HG03103 (cell line): Measurements from ENCODE around the gene CLPSL2.
A peak's percentile ranks its signal among the peaks of the same experiment; 100 is the strongest.
"Not testable (repeated sequence)": the region's sequence is repeated elsewhere in the genome, so short reads cannot be mapped to it uniquely, and the experiment has no call there.

Experiments used
- ATAC-seq: cut with Tn5 transposase; IDR thresholded peaks from one replicate; pipeline ENCODE4 v1.9.1; 2021; ENCODE audit warnings: low read depth; ENCODE audit not compliant: unreplicated experiment

The CLPSL2 gene, protein sequence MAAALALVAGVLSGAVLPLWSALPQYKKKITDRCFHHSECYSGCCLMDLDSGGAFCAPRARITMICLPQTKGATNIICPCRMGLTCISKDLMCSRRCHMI

GRCh38 chr6:35776364-35777215 lies at the start of gene CLPSL2:
TSS of gene CLPSL2 (plus strand) at chr6:35776598. CDS start at chr6:35776619, 21 bp downstream.
- no peak for ATAC-seq

DNA sequence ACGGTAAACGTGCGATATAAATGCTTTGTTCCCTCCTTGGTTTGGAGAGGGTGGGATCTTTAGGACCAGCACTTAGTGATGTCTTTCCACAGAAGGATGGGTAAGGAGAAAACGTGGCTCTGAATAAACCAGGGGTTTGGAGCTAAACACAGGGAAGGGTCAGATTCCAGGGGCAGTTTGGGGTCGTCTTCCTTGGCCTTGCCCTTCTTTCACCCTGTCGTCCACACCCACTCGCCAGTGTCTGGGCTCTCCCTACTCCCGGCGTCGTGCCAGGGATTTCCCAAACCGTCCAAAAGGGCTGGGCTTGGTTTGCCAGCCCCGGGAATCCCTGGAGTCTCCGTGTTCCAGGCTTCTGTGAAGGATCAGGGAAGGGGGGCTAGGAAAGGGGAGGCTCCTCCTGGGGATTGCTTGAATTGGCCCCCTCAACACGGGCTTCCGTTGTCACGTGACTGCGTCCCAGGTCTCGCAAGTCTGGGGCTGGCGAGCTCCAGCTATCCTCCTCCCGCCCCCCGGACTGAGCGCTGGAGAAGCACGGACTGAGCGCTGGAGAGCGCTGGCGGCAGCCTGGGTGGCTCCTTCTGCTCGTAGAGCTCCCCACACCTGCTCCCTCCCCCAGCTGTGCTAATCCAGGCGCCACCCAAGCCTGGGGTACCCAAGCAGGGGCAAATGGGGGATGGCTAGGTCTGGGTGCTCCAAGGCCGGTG lies 49.0 kb upstream of the CLPSL2 start:
- peak; percentile 4 for ATAC-seq

- peak; percentile 34 for ATAC-seq
These were observed 48.3 kb upstream of the CLPSL2 start for GRCh38 chr6:35727935-35728682.

DNA sequence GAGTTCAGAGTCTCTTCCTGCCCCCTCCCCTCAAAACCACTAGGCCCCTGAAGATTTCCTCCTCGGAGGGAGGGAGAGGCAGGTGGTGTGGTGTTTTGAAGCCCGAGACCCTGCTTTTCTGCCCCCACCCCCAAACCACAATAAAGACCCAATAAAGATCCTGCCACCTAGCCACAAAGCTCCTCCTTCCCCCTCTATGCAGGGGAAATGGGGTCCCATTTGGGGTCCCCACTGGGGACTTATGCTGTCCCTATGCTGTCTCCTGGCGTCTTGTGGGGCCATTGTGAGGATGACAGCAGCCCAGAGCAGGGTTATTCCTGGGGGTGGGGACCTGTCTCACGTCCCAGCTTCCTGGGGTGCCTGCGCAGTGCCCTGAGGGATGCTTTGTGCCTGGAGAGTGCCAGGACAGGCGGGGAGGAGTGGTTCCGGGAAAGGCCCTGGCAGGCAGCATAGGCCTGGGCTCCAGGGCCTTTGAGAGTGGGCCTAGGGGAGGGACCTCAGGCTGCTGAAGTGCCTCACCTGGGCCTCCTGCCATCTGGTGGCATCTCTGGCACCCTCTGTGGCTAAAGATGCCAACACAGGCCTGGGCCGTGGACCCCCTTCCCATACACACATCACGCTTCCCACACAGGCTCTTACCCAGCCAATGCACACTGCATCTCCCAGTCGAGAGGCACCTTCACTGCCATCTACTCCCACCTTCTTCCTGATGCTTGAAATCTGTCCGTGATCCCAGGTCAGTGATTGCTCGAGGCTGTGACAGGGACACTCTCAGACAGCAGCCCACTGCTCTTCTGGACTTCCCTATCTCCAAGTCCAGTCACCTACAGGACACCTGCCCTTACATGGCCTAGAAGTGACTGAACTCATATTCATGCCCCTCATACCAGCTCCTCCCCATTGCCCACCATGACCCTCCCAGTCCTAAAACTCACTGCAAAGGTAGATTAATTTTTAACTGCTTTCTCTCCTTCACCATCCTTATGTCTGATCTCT lies 47.4 kb upstream of the CLPSL2 start:
- no peak for ATAC-seq

- no peak for ATAC-seq
These were observed 46.7 kb upstream of the CLPSL2 start for GRCh38 chr6:35729722-35730121.

GRCh38 chr6:35730745-35731413 lies 45.5 kb upstream of the CLPSL2 start:
- no peak for ATAC-seq

DNA sequence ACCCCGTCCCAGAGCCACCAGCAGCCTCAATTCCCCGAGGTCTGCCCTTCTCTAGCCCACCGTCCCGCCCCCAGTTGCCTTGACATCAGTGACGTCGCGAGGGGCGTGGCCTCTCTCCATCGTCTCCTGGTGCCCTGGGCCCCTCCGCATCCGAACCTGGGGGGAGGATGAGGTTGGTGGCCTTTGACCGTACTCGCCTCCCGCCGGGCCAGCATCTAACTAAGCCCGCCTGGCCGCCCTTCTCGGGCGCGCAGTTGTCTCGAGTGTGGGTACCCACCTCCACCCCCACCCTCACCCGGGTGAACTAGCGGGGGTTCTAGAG lies 45.0 kb upstream of the CLPSL2 start:
- ATAC-seq = peak; percentile 35

GRCh38 chr6:35731736-35732532 lies 44.5 kb upstream of the CLPSL2 start:
- peak; percentile 46 for ATAC-seq

GRCh38 chr6:35733633-35734032 lies 42.8 kb upstream of the CLPSL2 start:
- ATAC-seq = no peak

DNA sequence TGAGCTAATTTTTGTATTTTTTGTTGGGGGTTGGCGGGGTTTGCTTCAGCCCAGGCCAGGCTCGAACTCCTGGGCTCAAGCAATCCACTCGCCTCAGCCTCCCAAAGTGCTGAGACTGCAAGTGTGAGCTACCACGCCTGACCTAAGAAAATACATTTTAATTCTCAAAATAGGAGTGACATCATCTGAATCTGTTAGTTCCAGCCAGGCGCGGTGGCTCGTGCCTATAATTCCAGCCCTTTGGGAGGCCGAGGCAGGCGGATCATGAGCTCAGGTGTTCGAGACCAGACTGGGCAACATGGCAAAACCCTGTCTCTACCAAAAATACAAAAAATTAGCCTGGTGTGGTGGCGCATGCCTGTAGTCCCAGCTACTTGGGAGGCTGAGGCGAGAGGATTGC lies 42.1 kb upstream of the CLPSL2 start:
- not testable (repeated sequence) for ATAC-seq

DNA sequence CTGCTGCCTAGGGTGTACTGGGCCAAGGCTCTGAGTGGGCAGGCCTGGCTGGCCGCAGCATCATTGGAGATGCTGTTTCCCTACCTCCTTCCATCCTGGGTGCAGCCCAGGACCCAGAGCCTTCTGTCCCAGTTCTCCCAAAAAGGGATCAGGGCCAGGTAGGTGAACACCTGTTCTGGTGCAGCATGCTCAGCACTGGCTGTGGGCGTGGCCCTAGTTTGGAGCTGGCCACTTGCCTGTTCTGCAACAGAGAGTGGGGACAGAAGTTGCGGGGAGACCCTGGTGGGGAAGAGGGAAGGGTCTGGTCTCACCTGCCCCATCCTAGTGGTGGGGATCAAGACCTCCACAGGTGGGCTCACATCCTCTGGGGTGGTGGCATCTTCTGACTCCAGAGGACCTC lies 40.9 kb upstream of the CLPSL2 start:
- no peak for ATAC-seq

- no peak for ATAC-seq
These were observed 40.0 kb upstream of the CLPSL2 start for GRCh38 chr6:35736253-35736894.

- no peak for ATAC-seq
These were observed 39.4 kb upstream of the CLPSL2 start, which contains the start of gene ARMC12 for GRCh38 chr6:35736982-35737412. TSS of gene ARMC12 (plus strand) at chr6:35737032. CDS start at chr6:35737109, 77 bp downstream.

GRCh38 chr6:35737413-35738211 lies 38.8 kb upstream of the CLPSL2 start:
- no peak for ATAC-seq

GRCh38 chr6:35739645-35740524 lies 36.5 kb upstream of the CLPSL2 start:
- ATAC-seq = no peak

DNA sequence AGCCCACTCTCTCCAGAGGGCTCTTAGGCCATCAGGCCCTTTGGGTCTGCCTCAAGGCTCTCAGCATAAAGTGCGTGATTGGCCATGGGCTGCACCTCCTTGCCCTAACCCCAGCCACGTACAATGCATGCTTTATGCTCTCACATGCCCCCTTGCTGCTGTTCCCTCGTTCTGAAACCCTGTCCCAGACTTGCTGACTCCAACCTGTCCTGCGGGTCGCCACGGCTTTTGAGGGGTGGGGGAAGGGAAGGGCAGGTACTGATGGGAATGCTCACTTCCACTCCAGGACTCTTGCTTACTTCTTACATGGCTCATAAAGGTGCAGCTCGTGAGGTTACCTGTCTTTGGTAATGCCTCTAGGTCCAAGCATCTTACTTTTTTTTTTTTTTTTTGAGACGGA lies 33.6 kb upstream of the CLPSL2 start:
- ATAC-seq = no peak
